Measurements from ENCODE around the gene IL13RA2. TPM values are rescaled to one million over a fixed set of nuclear protein-coding genes. Genes with fewer than 3 reads are reported as not detected.
A peak's percentile ranks its signal among the peaks of the same experiment; 100 is the strongest.

IL13RA2 gene
- total and polyA plus RNA-seq, 2 donors (not counting 3 experiments of a cell fraction or from before 2014, with no cell fraction given) = not detected

- Histone ChIP-seq H4K20me1 (replicated peaks; ENCODE audit: control insufficient read depth, extremely low read depth, insufficient read depth, low read length) (no peaks in the 10 kb centered on the region), H3K79me2 (ENCODE audit: control insufficient read depth, insufficient read depth, low read length) (no peaks in the 10 kb centered on the region), H3K27me3 (ENCODE audit: control insufficient read depth in 2 of 2, insufficient read depth in 2 of 2, low read length in 2 of 2) (no peaks in the 10 kb centered on the region), H3K9me3 (replicated peaks; ENCODE audit: control insufficient read depth, insufficient read depth, low read length) (no peaks in the 10 kb centered on the region), H3K9ac (replicated peaks; ENCODE audit: extremely low read depth, insufficient read depth, low read length) (no peak overlapping the region), H2AFZ (ENCODE audit: low read depth, low read length) (no peak overlapping the region), H3K27ac (ENCODE audit: insufficient read depth, low read depth, low read length) (no peak overlapping the region), H3K9me1 (replicated peaks; ENCODE audit: control insufficient read depth, extremely low read depth, insufficient read depth, low read length) (no peaks in the 10 kb centered on the region), H3K4me3 (replicated peaks in 1 of 3; ENCODE audit: insufficient read depth in 1 of 3, low read depth in 1 of 3, low read length in 3 of 3) (no peak overlapping the region), H3K4me2 (ENCODE audit: insufficient read depth, low read length) (no peak overlapping the region), H3K36me3 (ENCODE audit: control insufficient read depth in 2 of 2, extremely low read depth in 1 of 2, insufficient read depth in 2 of 2, low read length in 2 of 2) (no peaks in the 10 kb centered on the region), H3K4me1 (ENCODE audit: control insufficient read depth, extremely low read depth, insufficient read depth, low read length) (no peaks in the 10 kb centered on the region)
- intact Hi-C loops (cut with micrococcal nuclease) = no loop called here
- ChIA-PET CTCF (interaction anchor here (0.6 to 1.0 kb wide), 2 partner anchors 11 to 37 kb away, joined by 3 read pairs; no protein-coding TSS in a partner anchor), POLR2A (no interaction called here)
- no peak for TF ChIP-seq MYC (IDR thresholded peaks at IDR 0.05; ENCODE audit: low read depth, low read length)
- TF ChIP-seq JUN (IDR thresholded peaks at IDR 0.05; ENCODE audit: borderline replicate concordance, insufficient read depth, insufficient read length, low read depth) = no peak
- TF ChIP-seq MAX (IDR thresholded peaks at IDR 0.05; ENCODE audit: insufficient read depth, insufficient read length) = no peak
- no peak for TF ChIP-seq GATA2 (IDR thresholded peaks at IDR 0.05; ENCODE audit: insufficient read depth, insufficient read length, low read depth, low read length)
- TF ChIP-seq POLR2AphosphoS5 (IDR thresholded peaks at IDR 0.05; ENCODE audit: insufficient read depth, low read depth, low read length) = no peak
- TF ChIP-seq EZH2 (IDR thresholded peaks at IDR 0.05; ENCODE audit: borderline replicate concordance, low read depth, low read length, severe bottlenecking) = no peak
- no peak for TF ChIP-seq POLR2A (IDR thresholded peaks at IDR 0.05; ENCODE audit: low read depth, low read length)
- TF ChIP-seq FOS (IDR thresholded peaks at IDR 0.05; ENCODE audit: borderline replicate concordance, insufficient read depth, low read length) = no peak
- no peak for TF ChIP-seq CTCF (IDR thresholded peaks at IDR 0.05; ENCODE audit: extremely low read depth in 1 of 2, insufficient read depth in 1 of 2, low read depth in 1 of 2, low read length in 2 of 2)
- FAIRE-seq = no peak
- peak; percentile 1 for DNase-seq (ENCODE audit: low read depth, low spot score)
- BruUV-seq (replicated peaks) = no TSS peak
- dilution Hi-C loops (cut with MboI; ENCODE audit: extremely low pct_ligation_motif_present, low sequenced_read_pairs) = no loop called here
These were observed 42.6 kb upstream of the IL13RA2 start for GRCh38 chrX:115060013-115060412.

Measured in endothelial cell of umbilical vein (primary cell).